Naive B cell (primary cell): ENCODE measurements around the gene FER. TPM values are rescaled to one million over a fixed set of nuclear protein-coding genes. Genes with fewer than 3 reads are reported as not detected.
A peak's percentile ranks its signal among the peaks of the same experiment; 100 is the strongest.
"Not testable (repeated sequence)": the region's sequence is repeated elsewhere in the genome, so short reads cannot be mapped to it uniquely, and the experiment has no call there.

Source experiments
- ATAC-seq, 2 donors: fragments of 150-1000 bp; cut with Tn5 transposase; 2 replicates each; pipeline ENCODE4 v1.10.0; 2021; ENCODE audit warnings: low read depth in 2 of 2, mild to moderate bottlenecking in 2 of 2, moderate library complexity in 2 of 2
- DNase-seq: peaks from one replicate; pipeline ENCODE4 v3.0.0; 2022
- H3K27ac Mint-ChIP-seq, 6 donors: one replicate each; pipeline ENCODE4 v1.8.0; 2020 to 2022; ENCODE audit warnings: mild to moderate bottlenecking in 6 of 6, mixed read lengths in 6 of 6, moderate library complexity in 5 of 6, inconsistent platforms in 2 of 6
- H3K27me3 Mint-ChIP-seq, 3 donors: one replicate each; pipeline ENCODE4 v1.8.0; 2021 to 2022; ENCODE audit warnings: mixed read lengths in 3 of 3, mild to moderate bottlenecking in 1 of 3
- H3K36me3 Mint-ChIP-seq, 2 donors: one replicate each; pipeline ENCODE4 v1.8.0; 2020 to 2022; ENCODE audit warnings: mixed read lengths in 2 of 2, inconsistent platforms in 1 of 2, mild to moderate bottlenecking in 1 of 2
- H3K4me1 Mint-ChIP-seq, 3 donors: one replicate each; pipeline ENCODE4 v1.8.0; 2020 to 2022; ENCODE audit warnings: mixed read lengths in 3 of 3, inconsistent platforms in 1 of 3, mild to moderate bottlenecking in 1 of 3, moderate library complexity in 1 of 3
- H3K4me3 Mint-ChIP-seq, 8 donors: one replicate each; pipeline ENCODE4 v1.8.0; 2020 to 2022; ENCODE audit warnings: mild to moderate bottlenecking in 8 of 8, mixed read lengths in 8 of 8, moderate library complexity in 8 of 8, inconsistent platforms in 2 of 8
- H3K9me3 Mint-ChIP-seq, 7 donors: one replicate each; pipeline ENCODE4 v1.8.0; 2020 to 2022; ENCODE audit warnings: mixed read lengths in 7 of 7, mild to moderate bottlenecking in 5 of 7, inconsistent platforms in 2 of 7, moderate library complexity in 1 of 7
- polyA plus RNA-seq, 6 donors: library from polyadenylated mRNA; unstranded; fragments of 300-500 nt; fragmentation: Illumina TruSeq; gene quantifications; one replicate each; pipeline ENCODE4 v1.2.3, GENCODE V29; 2021; ENCODE audit warnings: low read depth in 6 of 6

FER gene
- polyA plus RNA-seq, 6 donors from 2014 or later: 9.6 to 21.0 (median 17.2) TPM

DNA sequence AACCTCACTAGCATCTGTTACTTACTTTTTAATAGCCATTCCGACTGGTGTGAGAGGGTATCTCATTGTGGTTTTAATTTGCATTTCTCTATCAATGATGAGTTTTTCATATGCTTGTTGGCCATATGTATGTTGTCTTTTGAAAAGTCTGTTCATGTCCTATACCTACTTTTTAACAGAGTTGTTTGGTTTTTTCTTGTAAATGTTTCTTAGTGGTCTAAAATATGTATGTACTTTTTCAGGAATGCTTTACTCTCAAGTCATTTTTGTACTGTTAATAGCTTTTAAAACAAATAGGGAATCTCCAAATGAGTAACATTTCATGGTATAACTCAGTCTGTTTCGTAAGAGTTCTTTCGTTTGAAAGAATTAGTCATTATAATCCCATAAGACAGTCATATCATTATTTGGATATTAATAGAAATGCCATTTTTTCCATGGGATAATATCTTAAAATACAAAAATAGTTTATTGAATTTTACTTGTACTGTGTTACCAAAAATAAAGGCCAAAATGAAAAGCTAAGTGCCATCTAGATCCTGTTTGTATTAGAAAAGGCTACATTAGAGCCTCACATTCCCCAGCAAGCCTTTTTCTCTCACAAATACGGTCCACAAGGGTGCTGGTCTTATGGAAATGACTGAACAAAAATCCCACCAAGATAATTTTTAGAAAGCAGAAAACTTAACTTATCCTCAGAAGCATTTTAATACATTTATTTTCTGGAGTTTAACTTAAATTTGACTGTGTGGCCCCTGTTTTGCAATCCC, 414.4 kb downstream of the FER start:
- Mint-ChIP-seq H3K36me3 (no peaks in the 10 kb centered on the region), H3K27me3 (no peaks in the 10 kb centered on the region), H3K27ac (peak overlapping the region in 1 of 6 donors; percentile 15), H3K4me3 (no peak overlapping the region), H3K4me1 (peaks cover 9 to 19% (median 15%) of the 10 kb centered on the region in 3 donors), H3K9me3 (no peaks in the 10 kb centered on the region)
- DNase-seq (no peak), ATAC-seq (no peak)

DNA sequence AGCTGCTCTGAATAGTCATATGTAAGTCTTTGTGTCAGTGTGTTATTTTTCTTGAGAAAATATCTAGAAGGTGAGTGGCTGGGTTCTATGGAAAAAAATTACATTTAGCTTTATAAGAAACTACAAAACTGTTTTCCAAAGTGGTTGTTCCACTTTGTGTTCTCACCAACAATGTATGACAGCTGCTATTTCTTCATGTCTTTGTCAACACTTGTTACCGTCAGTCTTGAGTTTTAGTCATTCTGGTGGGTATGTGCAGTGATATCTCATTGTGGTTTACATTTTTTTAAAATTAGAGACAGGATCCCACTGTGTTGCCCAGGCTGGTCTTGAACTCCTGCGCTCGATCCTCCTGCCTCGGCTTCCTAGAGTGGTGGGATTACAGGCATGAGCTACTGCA, 415.6 kb downstream of the FER start:
- ATAC-seq (no peak), DNase-seq (no peak)
- Mint-ChIP-seq H3K4me1 (peaks cover 9 to 19% (median 15%) of the 10 kb centered on the region in 3 donors), H3K27me3 (no peaks in the 10 kb centered on the region), H3K9me3 (no peaks in the 10 kb centered on the region), H3K27ac (peak overlapping the region in 2 of 6 donors; percentile 15 to 52), H3K4me3 (no peak overlapping the region), H3K36me3 (no peaks in the 10 kb centered on the region)

DNA sequence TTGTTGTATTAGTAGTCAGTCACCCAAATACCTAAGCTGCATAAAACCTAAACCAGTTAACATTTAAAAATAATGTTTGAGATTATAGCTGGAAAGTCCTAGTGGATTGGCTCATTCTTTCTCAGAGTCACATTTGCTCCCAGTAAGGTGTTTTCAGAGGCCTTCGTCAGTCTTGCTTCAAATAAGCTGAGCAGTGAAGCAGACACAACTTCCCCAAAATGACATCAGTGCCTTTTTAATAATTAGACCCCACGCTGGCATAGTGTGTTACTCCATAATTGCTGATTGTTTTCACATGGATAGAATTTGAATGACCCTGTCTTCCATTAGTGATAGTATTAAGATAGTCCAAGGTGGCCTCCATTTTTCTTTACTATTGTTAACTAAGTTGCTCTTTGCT, 416.3 kb downstream of the FER start:
- ATAC-seq (peak; percentile 96 to 97), DNase-seq (peak; percentile 17)
- Mint-ChIP-seq H3K4me3 (no peak overlapping the region), H3K27me3 (no peaks in the 10 kb centered on the region), H3K9me3 (no peaks in the 10 kb centered on the region), H3K27ac (peak overlapping the region in 3 of 6 donors; percentile 8 to 25 (median 10)), H3K36me3 (no peaks in the 10 kb centered on the region), H3K4me1 (peaks cover 9 to 19% (median 15%) of the 10 kb centered on the region in 3 donors)

DNA sequence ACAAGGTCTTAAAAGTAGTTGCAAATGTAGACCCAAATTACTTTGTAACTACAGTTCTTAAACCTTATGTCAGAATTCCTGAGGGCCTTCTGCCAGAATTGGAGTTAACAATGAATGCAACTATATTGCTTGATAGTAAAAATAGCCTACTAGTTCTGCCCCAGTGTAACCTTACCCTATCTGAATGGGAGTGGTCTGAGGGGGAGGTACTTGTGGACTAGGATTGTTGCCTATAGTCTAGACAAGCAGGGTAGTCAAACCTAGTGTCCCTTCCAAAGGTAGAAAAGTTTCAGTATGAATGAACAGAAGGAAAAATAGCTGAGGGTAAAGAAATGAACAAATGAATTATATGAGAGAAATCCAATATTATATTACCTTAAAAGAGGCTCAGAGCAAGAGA, 419.9 kb downstream of the FER start:
- H3K4me3 Mint-ChIP-seq: no peak overlapping the region
- no peaks in the 10 kb centered on the region for H3K9me3 Mint-ChIP-seq
- H3K36me3 Mint-ChIP-seq: peaks cover 0 to 6% of the 10 kb centered on the region in 2 donors
- H3K27me3 Mint-ChIP-seq: no peaks in the 10 kb centered on the region
- peaks cover 9 to 19% (median 15%) of the 10 kb centered on the region in 3 donors for H3K4me1 Mint-ChIP-seq
- DNase-seq (no peak), ATAC-seq (no peak)
- H3K27ac Mint-ChIP-seq: no peak overlapping the region

DNA sequence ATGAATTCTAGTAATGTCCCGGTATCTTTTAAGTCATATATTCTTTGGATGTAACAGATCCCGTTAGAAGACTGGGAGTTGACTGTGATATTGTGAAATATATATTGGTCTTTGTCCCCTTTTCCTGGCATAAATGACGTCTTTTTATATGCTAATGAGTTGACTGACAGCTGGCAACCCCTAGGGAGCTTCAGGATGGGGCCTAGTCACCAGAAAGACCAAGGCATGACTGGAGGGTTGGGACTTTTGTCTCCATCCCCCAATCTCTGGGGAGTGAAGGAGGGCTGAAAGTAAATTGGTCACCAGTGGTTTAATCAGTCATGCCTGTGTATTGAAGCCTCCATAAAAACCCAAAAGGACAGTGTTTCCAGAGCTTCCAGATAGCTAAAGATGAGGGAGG, 420.5 kb downstream of the FER start:
- ATAC-seq: no peak
- Mint-ChIP-seq H3K27ac (no peak overlapping the region), H3K27me3 (no peaks in the 10 kb centered on the region), H3K9me3 (no peaks in the 10 kb centered on the region), H3K4me3 (no peak overlapping the region), H3K36me3 (peaks cover 0 to 6% of the 10 kb centered on the region in 2 donors), H3K4me1 (peaks cover 7 to 14% (median 11%) of the 10 kb centered on the region in 3 donors)
- no peak for DNase-seq

DNA sequence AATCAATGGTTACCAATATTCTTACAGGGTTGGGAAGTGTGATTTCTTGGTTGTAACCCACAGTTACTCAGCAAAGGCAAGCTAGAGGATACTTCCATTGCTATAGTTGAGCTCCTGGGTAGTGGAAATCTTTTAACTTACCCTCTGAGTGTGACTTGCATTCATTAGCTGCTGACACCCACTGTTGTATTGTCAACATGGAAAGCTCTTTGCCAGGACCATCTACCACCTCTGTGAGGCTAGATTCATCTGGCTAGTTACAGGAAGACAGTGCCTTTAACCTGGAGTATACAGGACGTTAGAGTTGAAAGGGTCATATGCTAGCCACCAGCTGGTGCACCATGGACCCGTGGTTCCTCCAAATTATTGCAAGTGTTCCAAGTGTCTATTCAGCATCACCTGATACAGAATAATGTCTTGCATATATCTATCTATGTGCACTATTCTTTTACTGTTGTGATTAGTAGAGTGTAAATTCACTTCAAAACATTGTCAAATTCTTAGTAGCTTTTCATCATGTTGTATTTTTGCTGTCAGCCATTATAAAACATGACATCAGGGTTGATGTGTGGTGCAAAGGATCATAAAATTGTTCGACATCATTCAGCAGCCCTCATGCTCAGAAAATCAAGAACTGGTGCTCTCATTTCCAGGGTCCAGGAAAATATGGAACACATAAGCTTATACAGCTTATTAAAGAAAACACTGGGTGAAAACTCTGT, 423.1 kb downstream of the FER start:
- DNase-seq: no peak
- H3K4me1 Mint-ChIP-seq: no peaks in the 10 kb centered on the region

DNA sequence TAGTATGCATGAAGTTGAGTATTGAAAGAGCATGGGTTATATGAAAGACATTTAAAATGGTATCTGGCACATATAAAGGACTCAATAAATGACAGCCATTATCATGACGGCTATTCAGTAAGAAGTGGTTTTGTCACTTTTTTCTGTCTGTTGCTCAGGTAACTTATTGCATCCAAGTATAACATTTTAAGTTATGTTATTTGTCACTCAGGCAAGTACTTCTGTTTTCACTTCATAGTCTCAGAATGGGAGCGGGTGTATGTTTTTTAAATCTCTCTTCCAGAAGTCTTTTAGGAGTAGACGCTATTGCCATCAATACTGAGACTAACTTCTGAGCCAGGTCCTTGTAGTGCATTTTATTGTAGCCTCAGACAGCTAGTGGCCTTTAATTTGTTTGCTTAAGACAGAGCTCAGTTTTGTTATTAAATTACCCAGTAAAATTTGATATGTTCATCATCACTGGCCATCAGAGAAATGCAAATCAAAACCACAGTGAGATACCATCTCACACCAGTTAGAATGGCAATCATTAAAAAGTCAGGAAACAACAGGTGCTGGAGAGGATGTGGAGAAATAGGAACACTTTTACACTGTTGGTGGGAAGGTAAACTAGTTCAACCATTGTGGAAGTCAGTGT, 423.9 kb downstream of the FER start:
- ATAC-seq, H3K27ac Mint-ChIP-seq, H3K4me3 Mint-ChIP-seq, H3K4me1 Mint-ChIP-seq, DNase-seq, H3K9me3 Mint-ChIP-seq, H3K27me3 Mint-ChIP-seq, H3K36me3 Mint-ChIP-seq: not testable (repeated sequence)

More for the DNA sequence above, 423.1 kb downstream of the FER start:
- Mint-ChIP-seq H3K9me3 (no peaks in the 10 kb centered on the region), H3K27ac (no peak overlapping the region), H3K4me3 (no peak overlapping the region), H3K36me3 (peaks cover 0 to 6% of the 10 kb centered on the region in 2 donors), H3K27me3 (no peaks in the 10 kb centered on the region)
- no peak for ATAC-seq

DNA sequence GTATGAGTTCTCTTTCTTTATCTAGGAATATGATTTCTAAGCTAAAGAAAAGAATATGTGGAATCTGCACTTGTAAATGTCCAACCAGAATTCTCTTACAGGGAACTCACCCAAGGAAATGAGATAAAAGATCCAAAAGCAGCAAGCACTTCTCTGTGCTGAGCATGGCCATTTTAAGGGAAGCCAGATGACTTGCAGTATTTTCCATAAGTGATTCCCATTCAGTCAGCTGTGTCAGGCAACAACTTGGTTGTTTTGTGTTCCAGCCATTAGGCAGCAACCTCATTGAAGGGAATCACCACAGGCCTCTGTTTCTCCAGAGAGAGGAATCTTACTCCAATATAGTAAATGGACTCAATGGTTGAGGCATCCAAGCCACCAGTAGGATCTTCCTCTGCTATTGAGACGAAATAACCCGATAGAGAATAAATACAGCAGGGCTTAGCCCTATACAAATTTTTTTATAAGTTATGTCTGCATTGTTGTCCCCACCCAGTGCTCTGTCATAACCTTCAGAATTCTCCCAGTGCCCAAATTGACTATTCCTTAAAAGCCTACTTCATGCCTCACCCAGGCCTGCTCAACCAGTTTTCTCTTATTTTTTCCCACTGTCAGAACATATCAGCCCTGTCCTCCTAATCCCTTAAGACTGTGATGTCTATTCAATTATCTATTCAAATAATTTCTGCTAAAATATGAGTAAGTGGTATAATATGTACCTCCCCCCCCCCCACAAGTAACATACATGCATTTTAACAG, 425.5 kb downstream of the FER start:
- Mint-ChIP-seq H3K4me1 (no peaks in the 10 kb centered on the region), H3K9me3 (no peaks in the 10 kb centered on the region), H3K27me3 (no peaks in the 10 kb centered on the region), H3K36me3 (peaks cover 0 to 6% of the 10 kb centered on the region in 2 donors), H3K27ac (no peak overlapping the region), H3K4me3 (no peak overlapping the region)
- DNase-seq: no peak
- ATAC-seq: no peak

DNA sequence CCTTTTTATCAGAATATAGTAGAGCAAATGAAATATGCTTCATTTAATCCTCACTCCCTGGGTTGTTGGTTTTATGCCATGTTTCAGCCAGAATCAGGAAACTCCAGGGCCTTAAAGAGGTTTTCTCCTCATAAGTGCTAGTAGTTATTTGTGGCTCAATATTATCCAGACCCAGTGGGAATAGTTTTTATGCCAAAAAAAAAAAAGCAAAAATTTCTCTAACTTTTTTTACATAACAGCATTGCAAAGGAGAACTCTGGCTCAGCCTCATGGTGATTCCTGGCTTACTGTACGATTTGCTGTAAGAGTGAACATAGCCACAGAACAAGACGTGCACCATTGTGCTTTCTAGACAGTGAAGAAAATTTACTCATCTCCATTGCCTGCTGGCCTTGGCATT, 429.5 kb downstream of the FER start:
- H3K27me3 Mint-ChIP-seq: no peaks in the 10 kb centered on the region
- DNase-seq (no peak), ATAC-seq (no peak)
- H3K4me1 Mint-ChIP-seq: no peaks in the 10 kb centered on the region
- no peaks in the 10 kb centered on the region for H3K9me3 Mint-ChIP-seq
- peaks cover 4 to 7% of the 10 kb centered on the region in 2 donors for H3K36me3 Mint-ChIP-seq
- H3K4me3 Mint-ChIP-seq: no peak overlapping the region
- H3K27ac Mint-ChIP-seq: no peak overlapping the region

DNA sequence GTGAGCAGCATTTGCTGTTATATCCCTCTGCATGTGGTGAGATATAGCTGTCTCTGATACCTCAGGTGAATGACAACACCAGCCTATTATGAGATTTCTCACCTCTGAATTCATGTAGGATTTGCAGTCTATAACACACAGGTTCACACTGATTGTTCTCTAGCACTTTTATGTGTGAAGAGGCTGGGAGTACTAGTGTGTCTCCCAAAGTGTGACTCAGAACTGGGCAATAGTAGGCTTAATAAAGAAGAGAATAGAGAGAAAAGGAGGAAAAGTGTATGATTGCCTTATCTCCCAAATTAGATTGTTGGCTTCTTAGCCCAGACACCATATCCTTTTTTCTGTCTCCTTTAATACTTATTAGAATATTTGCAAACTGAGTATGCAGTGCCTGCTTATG, 430.1 kb downstream of the FER start:
- no peaks in the 10 kb centered on the region for H3K27me3 Mint-ChIP-seq
- no peaks in the 10 kb centered on the region for H3K4me1 Mint-ChIP-seq
- H3K4me3 Mint-ChIP-seq: no peak overlapping the region
- no peak overlapping the region for H3K27ac Mint-ChIP-seq
- peaks cover 4 to 7% of the 10 kb centered on the region in 2 donors for H3K36me3 Mint-ChIP-seq
- no peak for ATAC-seq
- no peak for DNase-seq
- H3K9me3 Mint-ChIP-seq: no peaks in the 10 kb centered on the region

DNA sequence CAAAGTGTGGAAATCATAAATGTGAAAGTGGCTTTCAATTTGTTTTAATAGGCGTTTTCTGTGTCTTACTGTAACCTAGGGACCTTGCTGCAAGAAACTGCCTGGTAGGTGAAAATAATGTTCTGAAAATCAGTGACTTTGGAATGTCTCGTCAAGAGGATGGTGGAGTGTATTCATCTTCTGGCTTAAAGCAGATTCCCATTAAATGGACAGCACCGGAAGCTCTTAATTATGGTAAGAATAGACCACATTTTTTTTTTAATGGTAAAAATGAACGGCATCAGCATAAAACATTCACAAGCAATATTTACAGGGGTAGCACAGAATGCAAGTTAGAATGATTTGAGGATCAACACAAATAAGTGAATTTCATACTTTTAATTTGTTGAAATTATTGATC, 433.0 kb downstream of the FER start:
- H3K27me3 Mint-ChIP-seq: no peaks in the 10 kb centered on the region
- DNase-seq (no peak), ATAC-seq (no peak)
- no peaks in the 10 kb centered on the region for H3K9me3 Mint-ChIP-seq
- H3K27ac Mint-ChIP-seq: no peak overlapping the region
- H3K4me3 Mint-ChIP-seq: no peak overlapping the region
- H3K4me1 Mint-ChIP-seq: no peaks in the 10 kb centered on the region
- H3K36me3 Mint-ChIP-seq: peaks cover 4 to 8% of the 10 kb centered on the region in 2 donors

DNA sequence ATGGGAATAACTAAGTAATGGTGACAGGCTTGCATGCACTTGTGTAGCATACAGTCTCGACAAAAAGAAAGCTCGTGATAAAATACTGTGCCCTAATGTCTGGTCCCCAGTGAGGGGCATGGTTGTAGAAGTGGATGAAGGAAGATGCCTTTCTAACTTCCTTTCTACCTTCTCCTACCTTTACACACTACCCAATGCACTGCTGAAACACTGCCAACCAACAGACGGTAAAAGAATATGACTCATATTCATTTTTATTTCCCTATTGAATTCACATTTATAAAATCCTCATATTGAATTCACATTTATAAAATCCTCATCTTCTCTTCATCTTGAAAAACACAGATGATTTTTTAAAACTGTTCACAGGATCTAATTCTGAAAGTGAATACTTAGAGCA, 439.1 kb downstream of the FER start:
- DNase-seq: no peak
- no peaks in the 10 kb centered on the region for H3K9me3 Mint-ChIP-seq
- no peak overlapping the region for H3K27ac Mint-ChIP-seq
- ATAC-seq: no peak
- no peaks in the 10 kb centered on the region for H3K4me1 Mint-ChIP-seq
- H3K4me3 Mint-ChIP-seq: no peak overlapping the region
- peaks cover 14 to 25% of the 10 kb centered on the region in 2 donors for H3K36me3 Mint-ChIP-seq
- H3K27me3 Mint-ChIP-seq: no peaks in the 10 kb centered on the region

DNA sequence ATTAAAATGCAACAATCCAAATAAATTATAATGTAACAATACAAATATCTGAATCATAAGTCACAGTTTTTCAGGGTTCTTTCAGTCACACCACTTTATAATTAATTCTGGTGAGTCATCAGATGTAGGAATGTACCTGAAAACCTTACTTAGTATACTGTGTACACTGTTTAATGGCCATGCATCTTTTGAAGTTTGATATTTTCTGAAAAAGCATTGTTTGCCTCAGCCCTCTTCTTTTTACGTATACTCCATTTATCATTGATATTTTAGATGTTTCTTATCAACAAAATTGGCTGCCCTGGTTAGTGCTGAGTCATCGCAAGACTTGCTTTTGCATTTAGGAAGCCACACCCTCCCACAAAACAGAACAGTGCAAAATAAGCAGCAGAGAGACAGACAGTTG, 443.5 kb downstream of the FER start:
- Mint-ChIP-seq H3K27ac (no peak overlapping the region), H3K9me3 (no peaks in the 10 kb centered on the region), H3K4me1 (no peaks in the 10 kb centered on the region), H3K27me3 (no peaks in the 10 kb centered on the region), H3K4me3 (no peak overlapping the region), H3K36me3 (peaks cover 5 to 21% of the 10 kb centered on the region in 2 donors)
- no peak for ATAC-seq
- no peak for DNase-seq
